Cardiac muscle cell (in vitro differentiated cells and primary cell): ENCODE measurements around the gene EPB41. TPM values are rescaled to one million over a fixed set of nuclear protein-coding genes. Genes with fewer than 3 reads are reported as not detected.
A peak's percentile ranks its signal among the peaks of the same experiment; 100 is the strongest.

Experiments
- DNase-seq, 2 donors: peaks; one replicate each; pipeline versions ENCODE4 v3.0.0 to v3.0.0-alpha.2; 2010 to 2017; ENCODE audit warnings: low read depth in 1 of 2, low spot score in 1 of 2
- H3K27ac ChIP-seq: fragments of 200-600 bp; sonication (generic); 2 replicates; pipeline ENCODE4 v1.5.1; 2016
- H3K27me3 ChIP-seq: fragments of 200-600 bp; sonication (generic); 2 replicates; pipeline ENCODE4 v1.6.0; 2016; ENCODE audit warnings: control low read depth
- H3K36me3 ChIP-seq: fragments of 200-600 bp; sonication (generic); 2 replicates; pipeline ENCODE4 v1.5.1; 2016; ENCODE audit warnings: control low read depth
- H3K4me1 ChIP-seq: fragments of 200-600 bp; sonication (generic); 2 replicates; pipeline ENCODE4 v1.8.1; 2017; ENCODE audit warnings: low read depth, mild to moderate bottlenecking, mixed run types
- H3K4me3 ChIP-seq: fragments of 200-600 bp; sonication (generic); 2 replicates; pipeline ENCODE4 v1.5.1; 2016; ENCODE audit warnings: mild to moderate bottlenecking
- H3K9me3 ChIP-seq: fragments of 200-600 bp; sonication (generic); 2 replicates; pipeline ENCODE4 v1.5.1; 2017; ENCODE audit warnings: low read depth, mild to moderate bottlenecking, control low read depth
- CTCF ChIP-seq: IDR thresholded peaks from 2 replicates; pipeline ENCODE4 v1.5.1; 2012; ENCODE audit warnings: low read depth, mild to moderate bottlenecking, low read length
- polyA plus RNA-seq: library from polyadenylated mRNA; unstranded; fragments of >200 nt; fragmentation: Nextera tagmentation; extraction: Ambion mirVana; gene quantifications from 2 replicates; pipeline ENCODE4 v1.2.1, GENCODE V29; 2016
- total RNA-seq: library from RNA; depleted of rRNA; stranded (reverse); fragments of >200 nt; gene quantifications from 2 replicates; pipeline ENCODE4 v1.2.3, GENCODE V29; 2016

Gene EPB41
- total and polyA plus RNA-seq, 2 experiments from 2014 or later: 15.4 to 50.5 TPM

GRCh38 chr1:28982198-28982597 lies 67.8 kb downstream of the EPB41 start:
- Histone ChIP-seq H3K9me3 (no peaks in the 10 kb centered on the region), H3K4me1 (peaks cover 30% of the 10 kb centered on the region), H3K36me3 (no peaks in the 10 kb centered on the region), H3K4me3 (no peak overlapping the region), H3K27ac (no peak overlapping the region), H3K27me3 (no peaks in the 10 kb centered on the region)
- DNase-seq: no peak
- TF ChIP-seq CTCF: no peak

GRCh38 chr1:28983091-28983490 lies 68.7 kb downstream of the EPB41 start:
- TF ChIP-seq CTCF: no peak
- no peaks in the 10 kb centered on the region for H3K36me3 ChIP-seq
- H3K27me3 ChIP-seq: no peaks in the 10 kb centered on the region
- no peak overlapping the region for H3K4me3 ChIP-seq
- H3K4me1 ChIP-seq: peaks cover 35% of the 10 kb centered on the region
- no peaks in the 10 kb centered on the region for H3K9me3 ChIP-seq
- H3K27ac ChIP-seq: no peak overlapping the region
- no peak for DNase-seq

- H3K27ac ChIP-seq: peak overlapping the region; percentile 65
- peaks cover 35% of the 10 kb centered on the region for H3K4me1 ChIP-seq
- TF ChIP-seq CTCF: no peak
- no peak overlapping the region for H3K4me3 ChIP-seq
- peak in 1 of 2 donors; percentile 46 for DNase-seq
- H3K36me3 ChIP-seq: no peaks in the 10 kb centered on the region
- no peaks in the 10 kb centered on the region for H3K9me3 ChIP-seq
- H3K27me3 ChIP-seq: no peaks in the 10 kb centered on the region
Measured at GRCh38 chr1:28983509-28984310, 69.3 kb downstream of the EPB41 start.

- Histone ChIP-seq H3K4me1 (peaks cover 35% of the 10 kb centered on the region), H3K9me3 (no peaks in the 10 kb centered on the region), H3K27me3 (no peaks in the 10 kb centered on the region), H3K4me3 (no peak overlapping the region), H3K27ac (peak overlapping the region; percentile 65), H3K36me3 (no peaks in the 10 kb centered on the region)
- no peak for TF ChIP-seq CTCF
- DNase-seq: no peak
Measured at GRCh38 chr1:28984311-28984684, 69.9 kb downstream of the EPB41 start.

GRCh38 chr1:28985427-28985826 lies 71.1 kb downstream of the EPB41 start:
- Histone ChIP-seq H3K4me1 (peaks cover 35% of the 10 kb centered on the region), H3K27ac (peak overlapping the region; percentile 21), H3K27me3 (no peaks in the 10 kb centered on the region), H3K4me3 (no peak overlapping the region), H3K36me3 (no peaks in the 10 kb centered on the region), H3K9me3 (no peaks in the 10 kb centered on the region)
- DNase-seq: peak in 1 of 2 donors; percentile 70
- TF ChIP-seq CTCF: no peak
